Smooth muscle cell (in vitro differentiated cells): ENCODE measurements around the gene RHEBL1. TPM values are rescaled to one million over a fixed set of nuclear protein-coding genes. Genes with fewer than 3 reads are reported as not detected.
"Not testable (repeated sequence)": the region's sequence is repeated elsewhere in the genome, so short reads cannot be mapped to it uniquely, and the experiment has no call there.

Source experiments
- DNase-seq: peaks from one replicate; lab custom pipeline; 2025; ENCODE audit not compliant: unreplicated experiment; lab: John Stamatoyannopoulos, UW
- H2AFZ ChIP-seq: fragments of 200-600 bp; sonication (generic); 2 replicates; pipeline ENCODE4 v1.6.0; 2016; ENCODE audit warnings: antibody characterized with exemption, low read depth, mild to moderate bottlenecking
- H3F3A ChIP-seq: fragments of 200-600 bp; sonication (generic); 2 replicates; pipeline ENCODE4 v1.6.0; 2017; ENCODE audit warnings: antibody characterized with exemption, low read depth
- H3K27ac ChIP-seq: fragments of 200-600 bp; sonication (generic); 2 replicates; pipeline ENCODE4 v1.5.1; 2016; ENCODE audit warnings: low read depth, mild to moderate bottlenecking
- H3K27me3 ChIP-seq: fragments of 200-600 bp; sonication (generic); 2 replicates; pipeline ENCODE4 v1.6.1; 2016; ENCODE audit warnings: low read depth, mild to moderate bottlenecking
- H3K36me3 ChIP-seq: fragments of 200-600 bp; sonication (generic); 2 replicates; pipeline ENCODE4 v1.5.1; 2016; ENCODE audit warnings: low read depth
- H3K4me1 ChIP-seq: fragments of 200-600 bp; sonication (generic); 2 replicates; pipeline ENCODE4 v1.5.1; 2016; ENCODE audit warnings: low read depth
- H3K4me2 ChIP-seq: fragments of 200-600 bp; sonication (generic); 2 replicates; pipeline ENCODE4 v1.6.0; 2016; ENCODE audit warnings: mild to moderate bottlenecking
- H3K4me3 ChIP-seq: fragments of 200-600 bp; sonication (generic); 2 replicates; pipeline ENCODE4 v1.5.1; 2016; ENCODE audit warnings: mild to moderate bottlenecking
- H3K79me2 ChIP-seq: fragments of 200-600 bp; sonication (generic); 2 replicates; pipeline ENCODE4 v1.6.0; 2016; ENCODE audit warnings: low read depth, mild to moderate bottlenecking
- H3K9ac ChIP-seq: fragments of 200-600 bp; sonication (generic); 2 replicates; pipeline ENCODE4 v1.6.0; 2016; ENCODE audit warnings: low read depth
- H3K9me3 ChIP-seq: fragments of 200-600 bp; sonication (generic); replicated peaks from 2 replicates; pipeline ENCODE4 v1.5.1; 2016; ENCODE audit warnings: low read depth
- H4K20me1 ChIP-seq: fragments of 200-600 bp; sonication (generic); 2 replicates; pipeline ENCODE4 v1.6.0; 2016; ENCODE audit warnings: low read depth
- CTCF ChIP-seq: fragments of 200-600 bp; sonication (generic); IDR thresholded peaks from 2 replicates; pipeline ENCODE4 v1.5.1; 2017; ENCODE audit warnings: borderline replicate concordance, mild to moderate bottlenecking, antibody characterized with exemption; ENCODE audit not compliant: insufficient read depth, poor library complexity, severe bottlenecking
- WGBS: methylation state at CpG from one replicate; pipeline ENCODE4 v1.1.7; 2016; ENCODE audit warnings: low lambda C conversion rate; 5-methylcytosine and 5-hydroxymethylcytosine counted together
- polyA plus RNA-seq: library from polyadenylated mRNA; unstranded; fragments of >200 nt; fragmentation: Nextera tagmentation; extraction: Ambion mirVana; gene quantifications from 2 replicates; pipeline ENCODE4 v1.2.1, GENCODE V29; 2016
- total RNA-seq: library from RNA; depleted of rRNA; stranded (reverse); fragments of >200 nt; gene quantifications from 2 replicates; pipeline ENCODE4 v1.2.3, GENCODE V29; 2014

The RHEBL1 gene
- total and polyA plus RNA-seq, 2 experiments from 2014 or later: 0.76 to 2.1 TPM

- no peak overlapping the region for H3K4me3 ChIP-seq
- no peaks in the 10 kb centered on the region for H3K9me3 ChIP-seq
- no peaks in the 10 kb centered on the region for H3K79me2 ChIP-seq
- H3K27ac ChIP-seq: no peak overlapping the region
- H3K4me2 ChIP-seq: no peak overlapping the region
- H3K36me3 ChIP-seq: no peaks in the 10 kb centered on the region
- H3F3A ChIP-seq: no peaks in the 10 kb centered on the region
- no peaks in the 10 kb centered on the region for H3K27me3 ChIP-seq
- H3K9ac ChIP-seq: no peak overlapping the region
- 97% methylated on average over 11 of the region's 11 CpGs for WGBS
- DNase-seq: no peak
- no peak for TF ChIP-seq CTCF
- no peak overlapping the region for H2AFZ ChIP-seq
- peaks cover 5% of the 10 kb centered on the region for H3K4me1 ChIP-seq
- H4K20me1 ChIP-seq: no peaks in the 10 kb centered on the region
These were observed 1.2 kb upstream of the RHEBL1 start for GRCh38 chr12:49070971-49071370.

- Histone ChIP-seq H3F3A (no peaks in the 10 kb centered on the region), H2AFZ (peak overlapping the region; percentile 87), H3K4me2 (peak overlapping the region; percentile 83), H4K20me1 (no peaks in the 10 kb centered on the region), H3K9me3 (no peaks in the 10 kb centered on the region), H3K4me3 (peak overlapping the region; percentile 65), H3K9ac (no peak overlapping the region), H3K27me3 (no peaks in the 10 kb centered on the region), H3K79me2 (no peaks in the 10 kb centered on the region), H3K4me1 (peaks cover 5% of the 10 kb centered on the region), H3K27ac (no peak overlapping the region), H3K36me3 (no peaks in the 10 kb centered on the region)
- DNase-seq: no peak
- no peak for TF ChIP-seq CTCF
- 31% methylated on average over 15 of the region's 21 CpGs for WGBS
These were observed 786 bp downstream of the RHEBL1 start for GRCh38 chr12:49068879-49069506.

- DNase-seq: no peak
- no peak overlapping the region for H3K9ac ChIP-seq
- no peak overlapping the region for H3K4me3 ChIP-seq
- no peaks in the 10 kb centered on the region for H3K27me3 ChIP-seq
- no peak for TF ChIP-seq CTCF
- H3K27ac ChIP-seq: no peak overlapping the region
- H3K4me1 ChIP-seq: peaks cover 10% of the 10 kb centered on the region
- H2AFZ ChIP-seq: no peak overlapping the region
- WGBS: 63% methylated on average over 4 of the region's 4 CpGs
- H3K79me2 ChIP-seq: no peaks in the 10 kb centered on the region
- no peaks in the 10 kb centered on the region for H3F3A ChIP-seq
- H3K36me3 ChIP-seq: no peaks in the 10 kb centered on the region
- H4K20me1 ChIP-seq: no peaks in the 10 kb centered on the region
- H3K9me3 ChIP-seq: no peaks in the 10 kb centered on the region
- no peak overlapping the region for H3K4me2 ChIP-seq
These were observed 3.7 kb downstream of the RHEBL1 start for GRCh38 chr12:49066120-49066519.

- no peak overlapping the region for H2AFZ ChIP-seq
- no peaks in the 10 kb centered on the region for H3K9me3 ChIP-seq
- no peaks in the 10 kb centered on the region for H3F3A ChIP-seq
- no peaks in the 10 kb centered on the region for H3K27me3 ChIP-seq
- H3K27ac ChIP-seq: no peak overlapping the region
- 93% methylated on average over 5 of the region's 5 CpGs for WGBS
- no peak overlapping the region for H3K4me3 ChIP-seq
- TF ChIP-seq CTCF: no peak
- H3K4me1 ChIP-seq: peaks cover 5% of the 10 kb centered on the region
- peaks cover 8% of the 10 kb centered on the region for H3K79me2 ChIP-seq
- H4K20me1 ChIP-seq: no peaks in the 10 kb centered on the region
- H3K9ac ChIP-seq: no peak overlapping the region
- DNase-seq: no peak
- H3K4me2 ChIP-seq: no peak overlapping the region
- H3K36me3 ChIP-seq: no peaks in the 10 kb centered on the region
These were observed 5.0 kb downstream of the RHEBL1 start for GRCh38 chr12:49064767-49065152.

GRCh38 chr12:49061916-49062315, 7.9 kb downstream of the RHEBL1 start:
- not testable (repeated sequence) for H3K27me3 ChIP-seq, H2AFZ ChIP-seq, H3K4me2 ChIP-seq, H3K4me3 ChIP-seq, H3K27ac ChIP-seq, H3K36me3 ChIP-seq, H3K9ac ChIP-seq, DNase-seq, H3F3A ChIP-seq, H3K9me3 ChIP-seq
- peaks cover 27% of the 10 kb centered on the region for H3K4me1 ChIP-seq
- peaks cover 36% of the 10 kb centered on the region for H3K79me2 ChIP-seq
- peaks cover 27% of the 10 kb centered on the region for H4K20me1 ChIP-seq
- 97% methylated on average over 17 of the region's 17 CpGs for WGBS
